Small intestine (tissue), 7 donors: ENCODE data around the gene ZNF460. TPM values are rescaled to one million over a fixed set of nuclear protein-coding genes. Genes with fewer than 3 reads are reported as not detected.

Experiments used
- DNase-seq, 2 donors: peaks; one replicate each; pipeline versions ENCODE4 v3.0.0 to v3.0.0-alpha.2; 2013
- FAIRE-seq: peaks from 2 replicates; lab custom pipeline; 2012; peaks lifted over from hg19 to GRCh38; lab: Jason Lieb, UNC
- H3K27ac ChIP-seq, 3 donors: one replicate each; pipeline ENCODE4 v1.5.1; 2013; ENCODE audit warnings: low read length in 2 of 3, mild to moderate bottlenecking in 2 of 3, control low read depth in 1 of 3, inconsistent platforms in 1 of 3, low read depth in 1 of 3, moderate library complexity in 1 of 3
- H3K27me3 ChIP-seq, 3 donors: one replicate each; pipeline ENCODE4 v1.6.1; 2013; ENCODE audit warnings: low read length in 3 of 3, inconsistent platforms in 1 of 3; ENCODE audit not compliant: control insufficient read depth in 3 of 3, insufficient read depth in 3 of 3
- H3K36me3 ChIP-seq, 3 donors: one replicate each; pipeline ENCODE4 v1.6.1; 2013; ENCODE audit warnings: low read length in 3 of 3, inconsistent platforms in 1 of 3, low read depth in 1 of 3, mild to moderate bottlenecking in 1 of 3, moderate library complexity in 1 of 3; ENCODE audit not compliant: control insufficient read depth in 3 of 3, insufficient read depth in 2 of 3
- H3K4me1 ChIP-seq, 3 donors: one replicate each; pipeline ENCODE4 v1.6.1; 2013; ENCODE audit warnings: low read length in 2 of 3, inconsistent platforms in 1 of 3, low read depth in 1 of 3, mild to moderate bottlenecking in 1 of 3, moderate library complexity in 1 of 3; ENCODE audit not compliant: control insufficient read depth in 3 of 3, insufficient read depth in 2 of 3
- H3K4me3 ChIP-seq, 3 donors: one replicate each; pipeline ENCODE4 v1.5.1; 2013; ENCODE audit warnings: low read length in 3 of 3, control low read depth in 1 of 3, inconsistent platforms in 1 of 3, low read depth in 1 of 3, mild to moderate bottlenecking in 1 of 3, moderate library complexity in 1 of 3
- H3K9me3 ChIP-seq, 2 donors: one replicate each; pipeline ENCODE4 v1.6.1; 2013; ENCODE audit warnings: low read depth in 1 of 2, low read length in 1 of 2; ENCODE audit not compliant: control insufficient read depth in 2 of 2, insufficient read depth in 1 of 2
- WGBS, 3 donors: extraction: QIAGEN DNeasy Blood & Tissue Kit; methylation state at CpG; one replicate each; pipeline ENCODE4 v1.1.7; 2013; 5-methylcytosine and 5-hydroxymethylcytosine counted together
- polyA plus RNA-seq, 4 donors: library from polyadenylated mRNA; stranded (reverse) in 3 of 4; unstranded in 1 of 4; fragments of 200-250 nt in 3 of 4; fragments of 120-200 nt in 1 of 4; gene quantifications; one replicate each; pipeline versions ENCODE4 v1.2.1 to v1.2.3, GENCODE V29; 2013
- donor health status: healthy with polysubstance abuse.
- donor health status: control.
- donor health status: control.
- donor health status: Bipolar disorder and iron deficiency.
- donor health status: healthy.

Gene ZNF460
- polyA plus RNA-seq, 4 donors, result 0.27 to 2.9 (median 1.5) TPM

GRCh38 chr19:57288373-57288772 is 8.1 kb downstream of the ZNF460 start:
- Histone ChIP-seq H3K4me1 (no peaks in the 10 kb centered on the region), H3K36me3 (peaks cover 39 to 68% (median 66%) of the 10 kb centered on the region in 3 donors), H3K27ac (no peak overlapping the region), H3K9me3 (peaks cover 4 to 31% of the 10 kb centered on the region in 2 donors), H3K27me3 (no peaks in the 10 kb centered on the region), H3K4me3 (no peak overlapping the region)
- FAIRE-seq, result no peak
- WGBS, 3 donors, result 93 to 97% (median 96%) methylated on average over 4 of the region's 4 CpGs
- DNase-seq, result no peak

DNA sequence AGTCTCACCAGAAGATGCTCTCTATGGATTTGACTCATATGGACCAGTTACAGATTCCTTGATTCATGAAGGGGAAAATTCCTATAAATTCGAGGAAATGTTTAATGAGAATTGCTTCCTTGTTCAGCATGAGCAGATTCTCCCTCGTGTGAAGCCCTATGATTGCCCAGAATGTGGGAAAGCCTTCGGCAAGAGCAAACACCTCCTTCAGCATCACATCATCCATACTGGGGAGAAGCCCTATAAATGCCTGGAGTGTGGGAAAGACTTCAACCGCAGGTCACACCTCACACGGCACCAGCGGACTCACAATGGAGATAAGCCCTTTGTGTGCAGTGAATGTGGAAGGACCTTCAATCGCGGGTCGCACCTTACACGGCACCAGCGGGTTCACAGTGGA is 10.7 kb downstream of the ZNF460 start:
- no peak for DNase-seq
- WGBS, 3 donors, result 97 to 98% (median 97%) methylated on average over 11 of the region's 11 CpGs
- no peaks in the 10 kb centered on the region for H3K27me3 ChIP-seq
- peaks cover 35 to 60% (median 51%) of the 10 kb centered on the region in 3 donors for H3K36me3 ChIP-seq
- H3K9me3 ChIP-seq, result peaks cover 4 to 35% of the 10 kb centered on the region in 2 donors
- no peak overlapping the region for H3K27ac ChIP-seq
- H3K4me3 ChIP-seq, result no peak overlapping the region
- H3K4me1 ChIP-seq, result no peaks in the 10 kb centered on the region
- FAIRE-seq, result no peak

DNA sequence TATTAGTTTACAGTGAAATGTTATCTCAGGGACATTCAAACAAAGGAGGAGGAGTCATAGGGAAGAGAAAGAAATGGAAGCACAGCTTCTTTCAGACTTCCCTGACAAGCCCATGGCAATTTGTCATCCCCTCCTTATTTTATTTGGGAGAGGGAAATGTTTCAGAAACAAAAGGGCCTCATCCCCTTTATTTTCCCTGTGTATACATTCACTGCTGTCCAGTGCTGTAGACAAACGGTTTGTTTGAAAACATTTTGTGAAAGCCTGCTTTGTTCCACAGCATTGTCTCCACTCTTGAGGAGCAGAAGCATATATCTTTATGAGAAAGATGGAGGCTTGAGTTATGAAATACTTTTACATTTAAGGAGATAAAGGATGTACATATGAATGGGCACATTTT is 12.3 kb downstream of the ZNF460 start:
- Histone ChIP-seq H3K9me3 (peaks cover 4 to 35% of the 10 kb centered on the region in 2 donors), H3K27ac (no peak overlapping the region), H3K4me1 (no peaks in the 10 kb centered on the region), H3K4me3 (no peak overlapping the region), H3K27me3 (no peaks in the 10 kb centered on the region), H3K36me3 (peaks cover 31 to 51% (median 46%) of the 10 kb centered on the region in 3 donors)
- 69 to 86% (median 86%) methylated on average over 1 of the region's 1 CpG for WGBS, 3 donors
- FAIRE-seq, result no peak
- DNase-seq, result no peak

DNA sequence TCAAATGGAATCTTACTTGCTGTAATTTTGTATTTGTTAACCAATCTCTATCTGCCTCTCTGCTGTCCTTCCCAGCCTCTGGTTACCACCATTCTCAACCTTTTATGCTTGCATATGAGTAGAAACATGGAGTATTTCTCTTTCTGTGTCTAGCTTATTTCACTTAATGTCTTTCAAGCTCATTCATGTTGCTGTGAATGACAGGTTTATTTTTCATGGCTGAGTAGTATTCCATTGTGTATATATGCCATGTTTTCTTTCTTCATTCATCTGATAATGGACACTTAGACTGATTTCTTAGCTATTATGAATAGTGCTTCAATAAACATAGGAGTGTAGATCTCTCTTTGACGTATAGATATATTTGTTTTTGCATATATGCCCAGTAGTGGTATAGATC is 13.4 kb downstream of the ZNF460 start:
- no peak for FAIRE-seq
- peaks cover 4 to 35% of the 10 kb centered on the region in 2 donors for H3K9me3 ChIP-seq

DNA sequence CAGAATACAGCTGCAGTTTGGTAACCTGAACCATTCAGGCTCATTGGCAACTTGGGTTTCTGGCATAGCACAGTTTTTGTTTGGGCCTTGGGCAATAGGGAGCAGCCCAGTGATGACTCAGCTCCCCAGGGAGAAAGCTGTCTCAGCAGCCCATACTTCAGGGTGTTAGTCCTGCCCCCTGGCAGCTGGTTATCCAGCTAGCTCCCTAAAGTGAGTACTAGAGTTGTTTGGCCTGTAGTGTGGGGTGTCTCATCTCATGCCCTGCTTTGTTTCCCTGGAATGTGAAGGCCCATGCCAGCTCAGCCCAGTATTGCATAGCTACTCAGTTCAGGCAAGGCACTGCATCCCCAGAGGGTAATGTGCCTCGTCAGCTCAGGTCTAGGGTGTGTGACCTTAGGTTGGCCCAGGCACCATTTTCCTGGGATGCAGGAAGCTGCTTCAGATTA is 21.8 kb downstream of the ZNF460 start:
- FAIRE-seq, result no peak
- H3K27ac ChIP-seq, result no peak overlapping the region
- H3K27me3 ChIP-seq, result no peaks in the 10 kb centered on the region
- no peak for DNase-seq
- no peaks in the 10 kb centered on the region for H3K4me1 ChIP-seq
- H3K9me3 ChIP-seq, result no peaks in the 10 kb centered on the region
- no peak overlapping the region for H3K4me3 ChIP-seq
- peaks cover 0 to 28% (median 2%) of the 10 kb centered on the region in 3 donors for H3K36me3 ChIP-seq
- WGBS, 3 donors, result 87 to 100% (median 93%) methylated on average over 1 of the region's 1 CpG

More for the DNA sequence above, 13.4 kb downstream of the ZNF460 start:
- no peak for DNase-seq
- WGBS, 3 donors, result 97 to 100% (median 98%) methylated on average over 1 of the region's 1 CpG
- no peak overlapping the region for H3K4me3 ChIP-seq
- H3K27me3 ChIP-seq, result no peaks in the 10 kb centered on the region
- H3K4me1 ChIP-seq, result no peaks in the 10 kb centered on the region
- no peak overlapping the region for H3K27ac ChIP-seq
- peaks cover 31 to 42% (median 39%) of the 10 kb centered on the region in 3 donors for H3K36me3 ChIP-seq

DNA sequence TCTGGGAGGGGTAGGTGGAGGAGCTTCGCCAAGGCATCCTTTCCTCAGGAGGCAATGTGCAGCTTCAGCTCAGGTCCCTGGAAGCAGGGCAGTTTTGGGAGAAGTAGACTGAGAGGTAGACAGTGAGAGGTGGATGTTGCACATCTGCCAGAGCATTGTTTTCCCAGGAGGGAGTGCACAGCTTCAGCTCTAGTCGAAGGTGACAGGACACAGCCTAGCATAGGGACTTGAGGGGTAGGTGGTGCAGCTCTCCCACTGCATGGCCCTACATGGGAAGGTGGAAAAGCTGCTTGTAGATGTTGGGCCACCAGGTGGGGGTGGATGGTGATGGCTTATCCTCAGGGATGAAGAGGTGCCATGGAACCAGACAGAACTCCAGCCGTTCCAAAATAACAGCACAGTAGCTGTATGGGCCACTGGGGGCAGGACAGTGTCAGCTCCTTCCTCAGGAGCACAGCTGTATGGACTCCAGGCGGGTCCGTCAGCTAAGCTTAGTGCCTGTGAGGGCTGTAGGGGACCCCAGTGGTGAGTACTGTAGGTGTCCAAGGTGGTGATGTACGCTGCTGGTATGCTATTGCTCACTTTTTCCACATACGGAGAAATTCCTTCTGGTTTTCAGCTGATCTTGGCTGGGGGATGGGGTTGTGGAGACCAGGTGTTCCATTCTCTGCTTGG is 22.6 kb downstream of the ZNF460 start:
- Histone ChIP-seq H3K4me1 (no peaks in the 10 kb centered on the region), H3K36me3 (peaks cover 0 to 26% (median 2%) of the 10 kb centered on the region in 3 donors), H3K27ac (no peak overlapping the region), H3K27me3 (no peaks in the 10 kb centered on the region), H3K9me3 (no peaks in the 10 kb centered on the region), H3K4me3 (no peak overlapping the region)
- 82 to 95% (median 83%) methylated on average over 7 of the region's 7 CpGs for WGBS, 3 donors
- no peak for DNase-seq
- FAIRE-seq, result no peak

GRCh38 chr19:57305056-57305455 is 24.8 kb downstream of the ZNF460 start:
- 3 to 51% (median 38%) methylated on average over 1 of the region's 1 CpG for WGBS, 3 donors
- Histone ChIP-seq H3K9me3 (no peaks in the 10 kb centered on the region), H3K27ac (no peak overlapping the region), H3K4me3 (no peak overlapping the region), H3K36me3 (peaks cover 0 to 21% (median 2%) of the 10 kb centered on the region in 3 donors), H3K27me3 (no peaks in the 10 kb centered on the region), H3K4me1 (no peaks in the 10 kb centered on the region)
- FAIRE-seq, result no peak
- no peak for DNase-seq

DNA sequence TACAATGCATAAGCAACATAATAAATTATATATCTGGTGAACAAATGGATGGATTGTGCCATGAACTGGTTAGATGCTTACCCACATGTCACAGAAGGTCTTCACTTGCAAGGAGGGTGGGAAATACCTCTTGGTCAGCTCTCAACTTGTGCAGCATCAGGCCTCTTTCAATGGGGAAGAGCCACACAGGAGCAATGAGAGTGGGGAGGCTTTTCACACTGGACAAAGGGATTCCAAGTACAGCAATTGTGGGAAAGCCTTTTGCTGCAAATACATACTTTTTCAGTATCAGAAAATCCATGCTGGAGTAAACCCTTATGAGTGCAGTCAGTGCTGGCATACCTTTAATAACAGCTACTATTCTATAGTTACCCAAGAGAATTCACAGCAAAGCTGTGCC is 28.2 kb downstream of the ZNF460 start:
- Histone ChIP-seq H3K36me3 (peaks cover 0 to 2% (median 0%) of the 10 kb centered on the region in 3 donors), H3K27ac (no peak overlapping the region), H3K4me3 (no peak overlapping the region), H3K27me3 (peaks cover 0 to 3% (median 0%) of the 10 kb centered on the region in 3 donors), H3K9me3 (no peaks in the 10 kb centered on the region), H3K4me1 (no peaks in the 10 kb centered on the region)
- DNase-seq, result no peak
- no peak for FAIRE-seq
